ENCODE results near the gene SAMD7. TPM values are rescaled to one million over a fixed set of nuclear protein-coding genes. Genes with fewer than 3 reads are reported as not detected.

SAMD7 gene
- total RNA-seq, 2 experiments from 2014 or later: 0.93 to 1.1 TPM

- TF ChIP-seq EZH2phosphoT487 (IDR thresholded peaks at IDR 0.05; ENCODE audit: borderline replicate concordance, low read depth, low read length): no peak
- no peak for TF ChIP-seq CTCF (conservative IDR thresholded peaks at IDR 0.05; ENCODE audit: low read length)
- Histone ChIP-seq H2AFZ (ENCODE audit: low read length) (no peak overlapping the region), H3K9me2 (ENCODE audit: insufficient read depth, low read length) (no peaks in the 10 kb centered on the region), H3K4me3 (ENCODE audit: low read depth, low read length, poor library complexity, severe bottlenecking) (no peak overlapping the region), H3K27ac (ENCODE audit: low read depth, low read length, poor library complexity, severe bottlenecking) (no peak overlapping the region), H4K20me1 (ENCODE audit: insufficient read depth, low read length) (no peaks in the 10 kb centered on the region), H3K9me3 (ENCODE audit: low read length) (no peaks in the 10 kb centered on the region), H3K36me3 (ENCODE audit: insufficient read depth, low read length) (no peaks in the 10 kb centered on the region), H3K4me1 (ENCODE audit: insufficient read depth, low read length, poor library complexity, severe bottlenecking) (peaks cover 52% of the 10 kb centered on the region), H3K4me2 (ENCODE audit: low read length) (no peak overlapping the region), H3K79me2 (ENCODE audit: insufficient read depth, low read depth, low read length) (no peaks in the 10 kb centered on the region)
- POLR2A ChIA-PET: interaction anchor here (0.7 to 1.1 kb wide), 3 partner anchors 81 to 227 kb away, joined by 3 to 8 read pairs (median 3); no protein-coding TSS in a partner anchor
- CTCF ChIA-PET (ENCODE audit: unreplicated experiment): interaction anchor here (0.6 kb wide), 1 partner anchor 179 kb away, joined by 4 read pairs; no protein-coding TSS in a partner anchor
- no peak for DNase-seq (ENCODE audit: low spot score)
- intact Hi-C loops (cut with micrococcal nuclease; ENCODE audit: unreplicated experiment): loop anchor here (10.0 kb wide), 2 partner anchors 317 to 437 kb away; partner anchors contain the start of gene PHC3
- BruUV-seq (replicated peaks): no TSS peak
These were observed 43.7 kb upstream of the SAMD7 start for GRCh38 chr3:169867584-169868210.

- no TSS peak for BruUV-seq (replicated peaks)
- POLR2A ChIA-PET: interaction anchor here (0.7 kb wide), 1 partner anchor 227 kb away, joined by 3 read pairs; no protein-coding TSS in a partner anchor
- CTCF ChIA-PET (ENCODE audit: unreplicated experiment): no interaction called here
These were observed 43.0 kb upstream of the SAMD7 start for GRCh38 chr3:169868369-169868768.

More at GRCh38 chr3:169868369-169868768, 43.0 kb upstream of the SAMD7 start:
- Histone ChIP-seq H3K79me2 (ENCODE audit: insufficient read depth, low read depth, low read length) (no peaks in the 10 kb centered on the region), H3K27ac (ENCODE audit: low read depth, low read length, poor library complexity, severe bottlenecking) (no peak overlapping the region), H3K4me3 (ENCODE audit: low read depth, low read length, poor library complexity, severe bottlenecking) (no peak overlapping the region), H3K36me3 (ENCODE audit: insufficient read depth, low read length) (no peaks in the 10 kb centered on the region), H2AFZ (ENCODE audit: low read length) (peak overlapping the region; percentile 16; the same call in 1 of the 2 replicates), H4K20me1 (ENCODE audit: insufficient read depth, low read length) (no peaks in the 10 kb centered on the region), H3K9me2 (ENCODE audit: insufficient read depth, low read length) (no peaks in the 10 kb centered on the region), H3K9me3 (ENCODE audit: low read length) (no peaks in the 10 kb centered on the region), H3K4me1 (ENCODE audit: insufficient read depth, low read length, poor library complexity, severe bottlenecking) (peaks cover 46% of the 10 kb centered on the region), H3K4me2 (ENCODE audit: low read length) (no peak overlapping the region)
- intact Hi-C loops (cut with micrococcal nuclease; ENCODE audit: unreplicated experiment): loop anchor here (10.0 kb wide), 2 partner anchors 316 to 436 kb away; partner anchors contain the start of gene PHC3
- DNase-seq (ENCODE audit: low spot score): no peak
- TF ChIP-seq EZH2phosphoT487 (IDR thresholded peaks at IDR 0.05; ENCODE audit: borderline replicate concordance, low read depth, low read length) (no peak), CTCF (conservative IDR thresholded peaks at IDR 0.05; ENCODE audit: low read length) (no peak)

Data from OCI-LY7 (cell line).